BE2C (cell line): ENCODE results near the gene NEGR1.

Experiments
- DNase-seq: peaks from one replicate; pipeline ENCODE4 v3.0.0-alpha.2; 2020
- H3K27me3 ChIP-seq: fragments of 250-450 bp; sonication (Bioruptor Pico); 2 replicates; pipeline ENCODE4 v1.5.1; 2020; ENCODE audit warnings: mild to moderate bottlenecking
- H3K36me3 ChIP-seq: fragments of 250-450 bp; sonication (Bioruptor Pico); 2 replicates; pipeline ENCODE4 v1.5.1; 2020; ENCODE audit warnings: mild to moderate bottlenecking
- H3K4me1 ChIP-seq: fragments of 250-450 bp; sonication (Bioruptor Pico); 2 replicates; pipeline ENCODE4 v1.5.1; 2020
- H3K4me3 ChIP-seq: 2 replicates; pipeline ENCODE4 v1.5.1; 2011; ENCODE audit warnings: low read depth, low read length
- H3K9me3 ChIP-seq: fragments of 250-450 bp; sonication (Bioruptor Pico); 2 replicates; pipeline ENCODE4 v1.5.1; 2020
- CTCF ChIP-seq: IDR thresholded peaks from 2 replicates; pipeline ENCODE4 v1.5.1; 2012; ENCODE audit warnings: mild to moderate bottlenecking, low read depth, low read length

The NEGR1 gene

GRCh38 chr1:72197786-72198185 lies 84.6 kb downstream of the NEGR1 start:
- Histone ChIP-seq H3K9me3 (no peaks in the 10 kb centered on the region), H3K4me3 (no peak overlapping the region), H3K4me1 (no peaks in the 10 kb centered on the region), H3K36me3 (no peaks in the 10 kb centered on the region), H3K27me3 (no peaks in the 10 kb centered on the region)
- no peak for DNase-seq
- TF ChIP-seq CTCF = no peak

GRCh38 chr1:72186733-72187307 lies 95.5 kb downstream of the NEGR1 start:
- peak; percentile 28; the same call in 1 of the 2 replicates for TF ChIP-seq CTCF
- Histone ChIP-seq H3K27me3 (no peaks in the 10 kb centered on the region), H3K9me3 (no peaks in the 10 kb centered on the region), H3K4me1 (no peaks in the 10 kb centered on the region), H3K4me3 (no peak overlapping the region), H3K36me3 (no peaks in the 10 kb centered on the region)
- DNase-seq = no peak

GRCh38 chr1:72184099-72184701 lies 98.1 kb downstream of the NEGR1 start:
- no peaks in the 10 kb centered on the region for H3K4me1 ChIP-seq
- H3K27me3 ChIP-seq = no peaks in the 10 kb centered on the region
- H3K36me3 ChIP-seq = no peaks in the 10 kb centered on the region

GRCh38 chr1:72182859-72183258 lies 99.5 kb downstream of the NEGR1 start:
- no peaks in the 10 kb centered on the region for H3K4me1 ChIP-seq
- TF ChIP-seq CTCF = no peak

More at GRCh38 chr1:72184099-72184701, 98.1 kb downstream of the NEGR1 start:
- Histone ChIP-seq H3K4me3 (no peak overlapping the region), H3K9me3 (no peaks in the 10 kb centered on the region)
- DNase-seq = no peak
- TF ChIP-seq CTCF = no peak

GRCh38 chr1:72178266-72178665 lies 104.1 kb downstream of the NEGR1 start:
- TF ChIP-seq CTCF = no peak
- Histone ChIP-seq H3K36me3 (no peaks in the 10 kb centered on the region), H3K27me3 (no peaks in the 10 kb centered on the region), H3K4me3 (no peak overlapping the region), H3K4me1 (no peaks in the 10 kb centered on the region), H3K9me3 (no peaks in the 10 kb centered on the region)
- no peak for DNase-seq

More at GRCh38 chr1:72182859-72183258, 99.5 kb downstream of the NEGR1 start:
- no peaks in the 10 kb centered on the region for H3K9me3 ChIP-seq
- no peaks in the 10 kb centered on the region for H3K27me3 ChIP-seq
- no peak overlapping the region for H3K4me3 ChIP-seq
- no peak for DNase-seq
- no peaks in the 10 kb centered on the region for H3K36me3 ChIP-seq

- no peaks in the 10 kb centered on the region for H3K36me3 ChIP-seq
- no peak for DNase-seq
- no peaks in the 10 kb centered on the region for H3K4me1 ChIP-seq
Observed at GRCh38 chr1:72177711-72178110, 104.6 kb downstream of the NEGR1 start.

More at GRCh38 chr1:72177711-72178110, 104.6 kb downstream of the NEGR1 start:
- TF ChIP-seq CTCF = no peak
- H3K27me3 ChIP-seq = no peaks in the 10 kb centered on the region
- no peaks in the 10 kb centered on the region for H3K9me3 ChIP-seq
- no peak overlapping the region for H3K4me3 ChIP-seq
